Measurements from ENCODE around the gene TRIM44.

DNA sequence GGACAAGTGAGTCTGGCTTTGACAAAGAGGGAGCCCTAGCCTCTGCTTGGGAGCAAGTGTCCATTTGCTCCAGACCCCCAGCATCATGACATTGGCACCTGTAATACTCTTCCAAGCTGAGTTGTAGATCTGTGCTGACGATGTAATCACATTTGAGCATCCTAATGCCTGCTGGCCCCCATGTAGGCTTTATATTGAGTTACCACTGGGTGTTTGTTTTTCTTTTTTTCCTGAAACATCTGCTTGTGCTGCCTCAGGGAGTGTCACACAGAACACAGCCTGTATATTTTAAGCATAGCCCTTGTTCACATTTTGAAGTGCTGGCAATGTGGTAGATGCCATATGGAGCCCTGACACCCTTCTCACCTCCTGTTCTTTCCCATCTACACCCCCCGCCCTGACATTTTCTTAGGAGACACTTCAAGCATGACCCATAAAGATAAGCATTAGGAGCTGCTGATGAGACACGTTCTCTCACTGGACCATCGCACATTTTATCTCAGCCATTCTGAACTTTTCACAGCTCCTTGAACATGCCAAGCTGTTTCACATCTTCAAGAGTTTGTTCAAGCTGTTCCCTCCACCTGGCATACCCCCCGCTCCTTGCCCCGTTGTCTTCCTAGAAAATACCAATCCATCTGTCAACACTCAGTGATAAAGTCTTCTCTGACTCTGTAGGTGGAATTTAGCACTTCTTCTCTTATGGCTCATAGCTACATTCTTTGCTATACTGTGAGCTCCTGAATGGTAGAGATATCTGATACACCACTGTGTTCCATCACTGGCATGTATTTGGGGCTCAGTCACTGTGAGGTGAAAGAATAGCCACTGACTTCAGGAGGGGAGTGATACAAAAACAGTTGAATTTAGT lies 128.7 kb downstream of the TRIM44 start:
- TF ChIP-seq CTCF (IDR thresholded peaks at IDR 0.05; ENCODE audit: extremely low read depth in 1 of 2, insufficient read depth in 1 of 2, low read depth in 1 of 2, low read length in 2 of 2): no peak
- no peak for TF ChIP-seq MAX (IDR thresholded peaks at IDR 0.05; ENCODE audit: insufficient read depth, insufficient read length)
- TF ChIP-seq POLR2A (IDR thresholded peaks at IDR 0.05; ENCODE audit: low read depth, low read length): no peak
